ENCODE results near the gene CGNL1.

GRCh38 chr15:57438166-57438565 is 61.9 kb downstream of the CGNL1 start:
- TF ChIP-seq, protein P1, sequence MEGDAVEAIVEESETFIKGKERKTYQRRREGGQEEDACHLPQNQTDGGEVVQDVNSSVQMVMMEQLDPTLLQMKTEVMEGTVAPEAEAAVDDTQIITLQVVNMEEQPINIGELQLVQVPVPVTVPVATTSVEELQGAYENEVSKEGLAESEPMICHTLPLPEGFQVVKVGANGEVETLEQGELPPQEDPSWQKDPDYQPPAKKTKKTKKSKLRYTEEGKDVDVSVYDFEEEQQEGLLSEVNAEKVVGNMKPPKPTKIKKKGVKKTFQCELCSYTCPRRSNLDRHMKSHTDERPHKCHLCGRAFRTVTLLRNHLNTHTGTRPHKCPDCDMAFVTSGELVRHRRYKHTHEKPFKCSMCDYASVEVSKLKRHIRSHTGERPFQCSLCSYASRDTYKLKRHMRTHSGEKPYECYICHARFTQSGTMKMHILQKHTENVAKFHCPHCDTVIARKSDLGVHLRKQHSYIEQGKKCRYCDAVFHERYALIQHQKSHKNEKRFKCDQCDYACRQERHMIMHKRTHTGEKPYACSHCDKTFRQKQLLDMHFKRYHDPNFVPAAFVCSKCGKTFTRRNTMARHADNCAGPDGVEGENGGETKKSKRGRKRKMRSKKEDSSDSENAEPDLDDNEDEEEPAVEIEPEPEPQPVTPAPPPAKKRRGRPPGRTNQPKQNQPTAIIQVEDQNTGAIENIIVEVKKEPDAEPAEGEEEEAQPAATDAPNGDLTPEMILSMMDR (IDR thresholded peaks at IDR 0.05), result no peak
- TF ChIP-seq POLR2A (IDR thresholded peaks at IDR 0.05), result no peak

All from lower leg skin (tissue), 3 donors.